A673 (cell line): Measurements from ENCODE around the gene C1QTNF9. TPM values are rescaled to one million over a fixed set of nuclear protein-coding genes. Genes with fewer than 3 reads are reported as not detected.
A peak's percentile ranks its signal among the peaks of the same experiment; 100 is the strongest.
"Not testable (repeated sequence)": the region's sequence is repeated elsewhere in the genome, so short reads cannot be mapped to it uniquely, and the experiment has no call there.

Experiments used
- Bru-seq: library from RNA; stranded (reverse); fragments of 400-500 nt; gene quantifications from one replicate; lab custom pipeline; 2021; lab: Mats Ljungman, UMichigan
- BruChase-seq, 2 experiments: library from RNA; stranded (reverse); fragments of 400-500 nt; gene quantifications; one replicate each; lab custom pipeline; 2021; lab: Mats Ljungman, UMichigan
- BruUV-seq: library from RNA; stranded (reverse); fragments of 400-500 nt; replicated peaks from 2 replicates; lab custom pipeline; 2021; lab: Mats Ljungman, UMichigan
- CTCF ChIA-PET: fragments of 300-600 bp; sonication (Branson Sonifier 250); formaldehyde crosslinking; loops from one replicate; lab custom pipeline; 2022; ENCODE audit warnings: antibody characterized with exemption; lab: Charles Lee
- POLR2A ChIA-PET: fragments of 300-600 bp; sonication (Branson Sonifier 250); formaldehyde crosslinking; loops from one replicate; lab custom pipeline; 2022; ENCODE audit warnings: antibody characterized with exemption; ENCODE audit not compliant: low non-redundant PET; lab: Charles Lee
- DNase-seq: peaks from one replicate; pipeline ENCODE4 v3.0.0-alpha.2; 2015; ENCODE audit warnings: low spot score
- H3K27ac ChIP-seq: fragments of 200-600 bp; sonication (generic); 2 replicates; pipeline ENCODE4 v1.5.1; 2016; ENCODE audit warnings: mixed run types, low read depth, mild to moderate bottlenecking, mixed read lengths, antibody characterized with exemption, low read length; ENCODE audit not compliant: poor library complexity, severe bottlenecking
- H3K27me3 ChIP-seq: fragments of 200-600 bp; sonication (generic); replicated peaks from 2 replicates; pipeline ENCODE4 v1.6.1; 2017; ENCODE audit warnings: mixed run types, low read depth, mild to moderate bottlenecking, mixed read lengths, antibody characterized with exemption, low read length; ENCODE audit not compliant: insufficient read depth, poor library complexity
- H3K36me3 ChIP-seq: fragments of 200-600 bp; sonication (generic); 2 replicates; pipeline ENCODE4 v1.6.1; 2016; ENCODE audit warnings: mixed run types, mild to moderate bottlenecking, mixed read lengths, antibody characterized with exemption, low read length; ENCODE audit not compliant: insufficient read depth, poor library complexity, severe bottlenecking
- H3K4me1 ChIP-seq: fragments of 200-600 bp; sonication (generic); 2 replicates; pipeline ENCODE4 v1.6.1; 2017; ENCODE audit warnings: mixed run types, mild to moderate bottlenecking, mixed read lengths, antibody characterized with exemption, low read length; ENCODE audit not compliant: insufficient read depth, poor library complexity, severe bottlenecking
- H3K4me3 ChIP-seq: fragments of 200-600 bp; sonication (generic); 2 replicates; pipeline ENCODE4 v1.5.1; 2016; ENCODE audit warnings: low read depth, mixed run types, mild to moderate bottlenecking, mixed read lengths, low read length; ENCODE audit not compliant: poor library complexity, severe bottlenecking
- H3K9me3 ChIP-seq: fragments of 200-600 bp; sonication (generic); 2 replicates; pipeline ENCODE4 v1.6.1; 2016; ENCODE audit warnings: mixed run types, low read depth, mild to moderate bottlenecking, mixed read lengths, antibody characterized with exemption, low read length; ENCODE audit not compliant: poor library complexity, severe bottlenecking
- CTCF ChIP-seq: fragments of 300-800, 200-600 bp; sonication (generic); conservative IDR thresholded peaks from 2 replicates; pipeline ENCODE4 v1.5.1; 2017; ENCODE audit warnings: low read depth, mild to moderate bottlenecking, antibody characterized with exemption, low read length, moderate library complexity, mixed read lengths
- EZH2 ChIP-seq: fragments of 200-600 bp; sonication (generic); IDR thresholded peaks from 2 replicates; pipeline ENCODE4 v1.6.1; 2017; ENCODE audit warnings: borderline replicate concordance, low read depth, mild to moderate bottlenecking, mixed read lengths, antibody characterized with exemption, low read length; ENCODE audit not compliant: poor library complexity, severe bottlenecking
- intact Hi-C: fragments of 100-400 bp; cut with micrococcal nuclease; formaldehyde crosslinking; loops from one replicate; pipeline ENCODE4 v1.10.0; 2022; ENCODE audit not compliant: unreplicated experiment
- long read RNA-seq: library from polyadenylated mRNA; stranded (forward); transcript quantifications from one replicate; pipeline ENCODE4 v2.0.0, GENCODE V29; 2022
- total RNA-seq: library from RNA; stranded (reverse); gene quantifications from 2 replicates; pipeline ENCODE4 v1.2.3, GENCODE V29; 2021

The C1QTNF9 gene
- total RNA-seq = 0.34 TPM in 1 of 2 replicates, not detected in the other
- Bru-seq, nascent RNA = percentile 36 among the genes with signal in this experiment
- percentile 28 among the genes with signal in this experiment for BruChase-seq, experiment 1, labeled RNA remaining after a 2-hour chase
- BruChase-seq, experiment 2, labeled RNA remaining after a 6-hour chase = percentile 11 among the genes with signal in this experiment
- long read RNA-seq = 0 reads

- H3K9me3 ChIP-seq, DNase-seq, H3K27me3 ChIP-seq, CTCF ChIA-PET, H3K4me3 ChIP-seq, H3K27ac ChIP-seq, intact Hi-C loops, H3K4me1 ChIP-seq, BruUV-seq: not testable (repeated sequence)
- H3K36me3 ChIP-seq = peaks cover 14% of the 10 kb centered on the region
- POLR2A ChIA-PET = interaction anchor here (0.7 kb wide), 1 partner anchor 394 kb away, joined by 4 read pairs; no protein-coding TSS in a partner anchor
These were observed at the start of gene C1QTNF9 for GRCh38 chr13:24309300-24309699. TSS of gene C1QTNF9 (plus strand) at chr13:24309580. CDS start at chr13:24316004, 6,424 bp downstream.

GRCh38 chr13:24261566-24261965 lies 47.8 kb upstream of the C1QTNF9 start:
- no peak for DNase-seq
- intact Hi-C loops = no loop called here
- no peaks in the 10 kb centered on the region for H3K9me3 ChIP-seq
- H3K27me3 ChIP-seq = no peaks in the 10 kb centered on the region
- H3K4me1 ChIP-seq = peaks cover 7% of the 10 kb centered on the region
- no peak overlapping the region for H3K27ac ChIP-seq
- no peak for TF ChIP-seq EZH2
- ChIA-PET POLR2A (no interaction called here), CTCF (interaction anchor here (0.6 kb wide), 1 partner anchor 188 kb away, joined by 4 read pairs; no protein-coding TSS in a partner anchor)
- BruUV-seq = no TSS peak
- H3K36me3 ChIP-seq = no peaks in the 10 kb centered on the region
- no peak overlapping the region for H3K4me3 ChIP-seq

- no peak overlapping the region for H3K27ac ChIP-seq
- intact Hi-C loops = no loop called here
- no peaks in the 10 kb centered on the region for H3K27me3 ChIP-seq
- no TSS peak for BruUV-seq
- ChIA-PET CTCF (no interaction called here), POLR2A (no interaction called here)
- no peaks in the 10 kb centered on the region for H3K9me3 ChIP-seq
- H3K4me1 ChIP-seq = peaks cover 7% of the 10 kb centered on the region
- H3K36me3 ChIP-seq = no peaks in the 10 kb centered on the region
- TF ChIP-seq CTCF = no peak
- TF ChIP-seq EZH2 = no peak
- no peak overlapping the region for H3K4me3 ChIP-seq
- no peak for DNase-seq
These were observed 45.7 kb upstream of the C1QTNF9 start for GRCh38 chr13:24263632-24264031.

GRCh38 chr13:24264976-24265375 lies 44.4 kb upstream of the C1QTNF9 start:
- BruUV-seq = no TSS peak

More at GRCh38 chr13:24264976-24265375, 44.4 kb upstream of the C1QTNF9 start:
- peaks cover 8% of the 10 kb centered on the region for H3K4me1 ChIP-seq
- intact Hi-C loops = no loop called here
- CTCF ChIA-PET = no interaction called here
- DNase-seq = no peak
- H3K4me3 ChIP-seq = no peak overlapping the region
- no peaks in the 10 kb centered on the region for H3K9me3 ChIP-seq
- TF ChIP-seq CTCF = no peak
- no peak for TF ChIP-seq EZH2
- no peak overlapping the region for H3K27ac ChIP-seq
- no peaks in the 10 kb centered on the region for H3K36me3 ChIP-seq
- POLR2A ChIA-PET = no interaction called here
- no peaks in the 10 kb centered on the region for H3K27me3 ChIP-seq
